Measurements from ENCODE around the gene ZNF548. TPM values are rescaled to one million over a fixed set of nuclear protein-coding genes. Genes with fewer than 3 reads are reported as not detected.

Gene ZNF548
- 10 to 100 TPM; 27.4 to 28.0 TPM for total RNA-seq

GRCh38 chr19:57389730-57390598 is at the start of gene ZNF548:
TSS of gene ZNF548 (plus strand) at chr19:57389854. CDS start at chr19:57390100, 246 bp downstream.
- DNase-seq (peak; percentile 98), ATAC-seq (peak; percentile 99)
- peaks cover 44% of the 10 kb centered on the region for H3K4me1 Mint-ChIP-seq (ENCODE audit: low read depth)
- ChIA-PET POLR2A (interaction anchor here (0.6 to 1.7 kb wide), 7 partner anchors 13 to 1078 kb away, joined by 3 to 10 read pairs (median 4); partner anchors contain the start of genes TRAPPC2B, ZFP28, ZNF304 and ZNF547), CTCF (interaction anchor here (0.7 to 1.8 kb wide), 3 partner anchors 20 to 154 kb away, joined by 3 to 6 read pairs (median 3); partner anchors contain the start of genes TRAPPC2B, ZNF17 and ZNF547)
- H3K4me3 Mint-ChIP-seq, result peak within 1 kb of the TSS; percentile 89
- peaks cover 48% of the 10 kb centered on the region for H3K36me3 Mint-ChIP-seq (ENCODE audit: low read depth)
- H3K27me3 Mint-ChIP-seq (ENCODE audit: low read depth), result no peaks in the 10 kb centered on the region
- H3K27ac Mint-ChIP-seq, result peak within 1 kb of the TSS; percentile 95
- H3K9me3 Mint-ChIP-seq (ENCODE audit: insufficient read depth), result peaks cover 41% of the 10 kb centered on the region

GRCh38 chr19:57342582-57342981 is 47.1 kb upstream of the ZNF548 start:
- H3K9me3 Mint-ChIP-seq (ENCODE audit: insufficient read depth), result peaks cover 4% of the 10 kb centered on the region

DNA sequence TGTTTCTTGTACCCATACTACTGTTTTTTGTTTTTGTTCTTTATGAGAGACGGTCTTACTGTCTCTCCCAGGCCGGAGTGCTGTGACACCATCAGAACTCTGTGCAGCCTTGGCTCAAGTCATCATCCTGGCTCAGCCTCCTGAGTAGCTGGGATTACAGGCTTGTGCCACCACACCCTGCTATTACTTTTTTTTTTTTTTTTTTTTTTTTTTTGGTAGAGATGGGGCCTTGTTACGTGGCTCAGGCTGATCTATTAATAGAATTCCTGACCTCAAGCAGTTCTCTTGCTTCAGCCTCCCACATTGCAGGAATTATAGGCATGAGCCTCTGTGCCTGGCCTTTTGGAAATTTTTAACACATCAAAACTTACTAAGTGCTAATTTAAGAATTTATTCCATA is 41.5 kb upstream of the ZNF548 start:
- Mint-ChIP-seq H3K4me1 (ENCODE audit: low read depth) (peaks cover 29% of the 10 kb centered on the region), H3K27ac (no peak overlapping the region), H3K36me3 (ENCODE audit: low read depth) (peaks cover 22% of the 10 kb centered on the region), H3K9me3 (ENCODE audit: insufficient read depth) (peaks cover 3% of the 10 kb centered on the region), H3K27me3 (ENCODE audit: low read depth) (no peaks in the 10 kb centered on the region), H3K4me3 (no peak overlapping the region)
- ATAC-seq, result no peak
- no peak for DNase-seq
- CTCF ChIA-PET, result no interaction called here
- POLR2A ChIA-PET, result no interaction called here

More at GRCh38 chr19:57342582-57342981, 47.1 kb upstream of the ZNF548 start:
- DNase-seq (no peak), ATAC-seq (no peak)
- no peaks in the 10 kb centered on the region for H3K27me3 Mint-ChIP-seq (ENCODE audit: low read depth)
- POLR2A ChIA-PET, result interaction anchor here (0.6 kb wide), 1 partner anchor 705 kb away, joined by 3 read pairs; no protein-coding TSS in a partner anchor
- no peak overlapping the region for H3K4me3 Mint-ChIP-seq
- CTCF ChIA-PET, result no interaction called here
- H3K36me3 Mint-ChIP-seq (ENCODE audit: low read depth), result peaks cover 5% of the 10 kb centered on the region
- H3K4me1 Mint-ChIP-seq (ENCODE audit: low read depth), result no peaks in the 10 kb centered on the region
- no peak overlapping the region for H3K27ac Mint-ChIP-seq

- peak within 1 kb of the TSS; percentile 95 for H3K27ac Mint-ChIP-seq
- H3K4me3 Mint-ChIP-seq, result peak within 1 kb of the TSS; percentile 94
- peak; percentile 93 for DNase-seq
- peak; percentile 99 for ATAC-seq
- H3K9me3 Mint-ChIP-seq (ENCODE audit: insufficient read depth), result peaks cover 19% of the 10 kb centered on the region
- H3K4me1 Mint-ChIP-seq (ENCODE audit: low read depth), result peaks cover 31% of the 10 kb centered on the region
- POLR2A ChIA-PET, result interaction anchor here (0.6 to 1.2 kb wide), 6 partner anchors 12 to 331 kb away, joined by 3 to 5 read pairs (median 4); partner anchors contain the start of genes TRAPPC2B, ZNF547, ZNF548 and ZNF551
- H3K27me3 Mint-ChIP-seq (ENCODE audit: low read depth), result no peaks in the 10 kb centered on the region
- H3K36me3 Mint-ChIP-seq (ENCODE audit: low read depth), result peaks cover 52% of the 10 kb centered on the region
- CTCF ChIA-PET, result interaction anchor here (0.9 kb wide), 2 partner anchors 12 to 50 kb away, joined by 3 to 4 read pairs; partner anchors contain the start of genes TRAPPC2B and ZNF547
These were observed 38.5 kb upstream of the ZNF548 start, which contains the start of gene ZNF304 for GRCh38 chr19:57350877-57351805. TSS of gene ZNF304 (plus strand) at chr19:57351271. CDS start at chr19:57351665, 394 bp downstream.

DNA sequence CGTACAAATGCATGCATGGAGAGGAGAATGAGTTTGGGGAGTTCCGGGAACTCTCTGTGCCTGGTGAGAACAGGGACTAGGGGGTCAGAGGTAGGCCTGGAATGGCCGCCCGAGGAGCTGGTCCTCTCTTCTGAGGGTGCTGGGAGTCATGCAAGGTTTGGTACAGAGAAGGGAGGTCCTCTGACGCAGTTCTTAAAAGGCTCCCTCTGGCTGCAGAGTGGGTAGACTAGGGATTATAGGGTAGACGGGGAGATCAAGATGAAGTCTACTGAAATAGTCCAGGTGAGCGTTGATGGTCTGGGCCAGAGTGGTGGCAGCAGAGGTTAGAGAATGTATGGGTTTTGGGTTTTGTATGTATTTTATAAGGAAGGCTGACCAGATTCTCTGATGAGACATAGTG is 37.8 kb upstream of the ZNF548 start:
- ChIA-PET POLR2A (no interaction called here), CTCF (no interaction called here)
- H3K9me3 Mint-ChIP-seq (ENCODE audit: insufficient read depth), result peaks cover 25% of the 10 kb centered on the region
- DNase-seq (no peak), ATAC-seq (peak; percentile 2)
- no peaks in the 10 kb centered on the region for H3K27me3 Mint-ChIP-seq (ENCODE audit: low read depth)
- H3K27ac Mint-ChIP-seq, result peak overlapping the region; percentile 95
- H3K4me1 Mint-ChIP-seq (ENCODE audit: low read depth), result peaks cover 31% of the 10 kb centered on the region
- peaks cover 60% of the 10 kb centered on the region for H3K36me3 Mint-ChIP-seq (ENCODE audit: low read depth)
- peak overlapping the region; percentile 94 for H3K4me3 Mint-ChIP-seq

DNA sequence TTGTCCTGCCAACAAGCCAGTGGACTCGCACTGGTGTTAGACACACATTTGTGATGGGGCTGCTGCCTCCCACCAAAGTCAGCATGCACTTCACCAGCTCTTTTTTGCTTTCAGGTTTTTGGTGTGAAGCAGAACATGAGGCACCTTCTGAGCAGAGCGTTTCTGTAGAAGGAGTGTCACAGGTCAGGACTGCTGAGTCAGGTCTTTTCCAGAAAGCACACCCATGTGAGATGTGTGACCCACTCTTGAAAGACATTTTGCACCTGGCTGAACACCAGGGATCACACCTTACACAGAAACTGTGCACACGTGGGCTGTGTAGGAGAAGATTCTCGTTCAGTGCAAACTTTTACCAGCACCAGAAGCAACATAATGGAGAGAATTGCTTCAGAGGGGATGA is 33.7 kb upstream of the ZNF548 start:
- Mint-ChIP-seq H3K4me3 (no peak overlapping the region), H3K36me3 (ENCODE audit: low read depth) (peaks cover 89% of the 10 kb centered on the region), H3K4me1 (ENCODE audit: low read depth) (peaks cover 23% of the 10 kb centered on the region), H3K27ac (no peak overlapping the region), H3K27me3 (ENCODE audit: low read depth) (no peaks in the 10 kb centered on the region), H3K9me3 (ENCODE audit: insufficient read depth) (peaks cover 40% of the 10 kb centered on the region)
- ChIA-PET POLR2A (no interaction called here), CTCF (no interaction called here)
- no peak for DNase-seq
- no peak for ATAC-seq

GRCh38 chr19:57357406-57357805 is 32.2 kb upstream of the ZNF548 start:
- DNase-seq, result no peak
- Mint-ChIP-seq H3K27me3 (ENCODE audit: low read depth) (no peaks in the 10 kb centered on the region), H3K4me1 (ENCODE audit: low read depth) (peaks cover 10% of the 10 kb centered on the region), H3K36me3 (ENCODE audit: low read depth) (peaks cover 79% of the 10 kb centered on the region), H3K4me3 (no peak overlapping the region), H3K9me3 (ENCODE audit: insufficient read depth) (peaks cover 48% of the 10 kb centered on the region), H3K27ac (no peak overlapping the region)
- ChIA-PET CTCF (no interaction called here), POLR2A (no interaction called here)
- ATAC-seq, result no peak

DNA sequence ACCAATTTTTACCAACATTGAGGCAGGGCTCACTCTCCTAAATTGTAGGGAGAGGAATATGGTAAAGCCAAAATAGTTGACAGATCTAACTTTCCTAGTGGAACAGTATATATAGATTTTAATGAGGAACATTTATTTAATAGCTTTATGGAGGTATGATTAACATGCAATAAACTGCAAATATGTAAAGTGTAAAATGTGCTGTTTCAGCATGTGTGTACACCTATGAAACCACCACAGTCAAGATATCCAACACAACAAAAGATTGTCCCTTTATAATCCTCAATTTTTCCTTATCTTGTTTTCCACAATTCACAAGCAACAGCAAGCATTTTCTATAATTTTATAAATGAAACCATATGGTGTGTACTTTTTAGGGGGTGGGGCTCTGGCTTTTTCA is 30.4 kb upstream of the ZNF548 start:
- ChIA-PET POLR2A (no interaction called here), CTCF (no interaction called here)
- ATAC-seq (no peak), DNase-seq (no peak)
- Mint-ChIP-seq H3K27me3 (ENCODE audit: low read depth) (no peaks in the 10 kb centered on the region), H3K4me1 (ENCODE audit: low read depth) (peaks cover 12% of the 10 kb centered on the region), H3K27ac (no peak overlapping the region), H3K36me3 (ENCODE audit: low read depth) (peaks cover 72% of the 10 kb centered on the region), H3K9me3 (ENCODE audit: insufficient read depth) (peaks cover 51% of the 10 kb centered on the region), H3K4me3 (no peak overlapping the region)

DNA sequence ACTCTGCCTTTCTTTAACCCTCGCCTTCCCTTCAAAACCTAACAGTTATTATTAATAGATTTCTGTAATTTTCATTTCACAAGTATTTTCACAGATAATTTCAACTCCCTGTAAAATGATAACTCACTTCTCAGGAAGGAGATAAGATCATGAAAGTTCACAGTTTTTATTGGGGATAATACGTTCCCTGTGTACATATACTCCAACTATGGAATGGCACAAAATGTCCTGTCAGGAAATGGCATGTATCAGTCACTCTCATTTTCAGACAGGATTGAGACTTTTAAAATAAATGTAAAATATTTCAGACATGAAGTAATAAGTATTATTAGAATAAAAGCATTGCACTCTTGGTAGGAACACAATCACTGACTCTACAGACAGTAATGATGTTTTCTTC is 27.2 kb upstream of the ZNF548 start:
- Mint-ChIP-seq H3K4me3 (peak overlapping the region; percentile 89), H3K27ac (peak overlapping the region; percentile 92), H3K9me3 (ENCODE audit: insufficient read depth) (peaks cover 36% of the 10 kb centered on the region), H3K36me3 (ENCODE audit: low read depth) (peaks cover 50% of the 10 kb centered on the region), H3K4me1 (ENCODE audit: low read depth) (peaks cover 14% of the 10 kb centered on the region), H3K27me3 (ENCODE audit: low read depth) (no peaks in the 10 kb centered on the region)
- ATAC-seq, result no peak
- ChIA-PET CTCF (interaction anchor here (1.5 to 1.8 kb wide), 2 partner anchors 12 to 27 kb away, joined by 3 to 4 read pairs; partner anchors contain the start of gene ZNF304), POLR2A (interaction anchor here (1.4 to 1.5 kb wide), 2 partner anchors 12 to 27 kb away, joined by 4 to 10 read pairs; partner anchors contain the start of genes ZNF304 and ZNF548)
- DNase-seq, result no peak

DNA sequence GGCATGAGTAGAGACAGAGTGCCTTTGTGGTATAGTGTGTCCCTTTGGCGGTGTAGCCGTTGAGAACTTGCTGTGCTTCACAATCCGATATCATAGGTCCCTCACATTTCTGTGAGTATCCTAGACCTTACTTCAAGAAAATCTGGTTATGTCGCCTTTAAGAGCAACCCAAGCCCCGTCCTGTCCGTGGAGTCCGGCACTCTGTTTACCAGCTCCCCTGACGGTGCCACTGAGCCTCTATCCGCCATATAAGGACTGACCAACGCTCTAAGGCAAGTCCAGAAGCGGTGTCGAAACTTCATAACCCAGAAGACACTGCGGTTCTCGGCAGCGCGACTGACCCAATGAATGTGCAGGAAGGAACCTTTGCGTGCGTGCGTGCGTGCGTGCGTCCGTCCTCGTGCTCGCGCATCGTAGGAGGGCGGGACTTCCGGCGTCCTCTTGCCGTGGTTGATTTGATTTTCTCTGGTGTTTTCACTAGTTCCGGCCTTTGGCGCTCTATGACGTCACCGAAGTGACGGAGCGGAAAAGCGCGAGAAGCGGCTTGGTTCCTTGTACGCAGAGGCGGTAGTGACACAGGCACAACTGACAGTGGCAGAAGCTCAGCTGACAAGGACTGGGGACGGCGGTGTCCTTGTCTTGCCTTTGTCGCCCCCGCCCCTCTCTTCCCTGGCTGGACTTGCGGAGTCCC is 26.5 kb upstream of the ZNF548 start, which contains the start of the genes TRAPPC2B and ZNF547:
Gene TRAPPC2B (plus strand): TSS at position 555 of the 691 bp plus-strand sequence. CDS start 1,283 bp downstream, outside the sequence.
Gene ZNF547 (plus strand): TSS at position 555 of the 691 bp plus-strand sequence. CDS start 5,005 bp downstream, outside the sequence.
- ChIA-PET CTCF (interaction anchor here (1.5 to 1.8 kb wide), 2 partner anchors 12 to 26 kb away, joined by 3 to 4 read pairs; partner anchors contain the start of gene ZNF304), POLR2A (interaction anchor here (0.8 to 1.5 kb wide), 4 partner anchors 9 to 554 kb away, joined by 3 to 10 read pairs (median 4); partner anchors contain the start of genes ZNF304 and ZNF548)
- Mint-ChIP-seq H3K27me3 (ENCODE audit: low read depth) (no peaks in the 10 kb centered on the region), H3K4me3 (peak within 1 kb of the TSS; percentile 89), H3K36me3 (ENCODE audit: low read depth) (peaks cover 45% of the 10 kb centered on the region), H3K9me3 (ENCODE audit: insufficient read depth) (peaks cover 36% of the 10 kb centered on the region), H3K27ac (peak within 1 kb of the TSS; percentile 92), H3K4me1 (ENCODE audit: low read depth) (peaks cover 14% of the 10 kb centered on the region)
- DNase-seq (peak; percentile 99), ATAC-seq (peak; percentile 95)

Data from activated CD8-positive, alpha-beta T cell treated with anti-CD3 and anti-CD28 coated beads, Interleukin-2, amount 10 ng/mL, durations not matched to agents 7 days and 5 days (primary cell).